ENCODE results near the gene ADARB1.

ADARB1 gene

DNA sequence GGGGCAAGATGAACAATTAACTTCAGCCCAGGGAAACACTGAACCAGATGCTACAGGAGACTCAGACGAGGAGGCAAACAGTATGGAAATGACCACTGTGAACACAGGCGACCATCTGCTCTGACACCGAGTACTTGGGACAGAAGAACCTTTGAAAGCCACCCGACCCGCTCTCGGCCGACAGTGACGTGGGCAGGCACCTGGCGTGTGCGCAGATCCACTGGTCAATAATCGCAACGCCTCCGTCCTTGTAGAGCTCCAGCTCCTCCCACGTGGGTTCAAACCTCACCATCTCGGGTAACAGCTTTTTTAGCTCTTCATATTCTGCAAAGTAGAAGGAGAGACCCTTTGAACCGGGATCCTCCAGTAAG lies 193.0 kb downstream of the ADARB1 start:
- DNase-seq (ENCODE audit: low read depth), result no peak
- H3K4me3 ChIP-seq (ENCODE audit: low read length), result no peak overlapping the region
- TF ChIP-seq, protein P1, sequence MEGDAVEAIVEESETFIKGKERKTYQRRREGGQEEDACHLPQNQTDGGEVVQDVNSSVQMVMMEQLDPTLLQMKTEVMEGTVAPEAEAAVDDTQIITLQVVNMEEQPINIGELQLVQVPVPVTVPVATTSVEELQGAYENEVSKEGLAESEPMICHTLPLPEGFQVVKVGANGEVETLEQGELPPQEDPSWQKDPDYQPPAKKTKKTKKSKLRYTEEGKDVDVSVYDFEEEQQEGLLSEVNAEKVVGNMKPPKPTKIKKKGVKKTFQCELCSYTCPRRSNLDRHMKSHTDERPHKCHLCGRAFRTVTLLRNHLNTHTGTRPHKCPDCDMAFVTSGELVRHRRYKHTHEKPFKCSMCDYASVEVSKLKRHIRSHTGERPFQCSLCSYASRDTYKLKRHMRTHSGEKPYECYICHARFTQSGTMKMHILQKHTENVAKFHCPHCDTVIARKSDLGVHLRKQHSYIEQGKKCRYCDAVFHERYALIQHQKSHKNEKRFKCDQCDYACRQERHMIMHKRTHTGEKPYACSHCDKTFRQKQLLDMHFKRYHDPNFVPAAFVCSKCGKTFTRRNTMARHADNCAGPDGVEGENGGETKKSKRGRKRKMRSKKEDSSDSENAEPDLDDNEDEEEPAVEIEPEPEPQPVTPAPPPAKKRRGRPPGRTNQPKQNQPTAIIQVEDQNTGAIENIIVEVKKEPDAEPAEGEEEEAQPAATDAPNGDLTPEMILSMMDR (conservative IDR thresholded peaks at IDR 0.05; ENCODE audit: low read depth, low read length), result no peak

DNA sequence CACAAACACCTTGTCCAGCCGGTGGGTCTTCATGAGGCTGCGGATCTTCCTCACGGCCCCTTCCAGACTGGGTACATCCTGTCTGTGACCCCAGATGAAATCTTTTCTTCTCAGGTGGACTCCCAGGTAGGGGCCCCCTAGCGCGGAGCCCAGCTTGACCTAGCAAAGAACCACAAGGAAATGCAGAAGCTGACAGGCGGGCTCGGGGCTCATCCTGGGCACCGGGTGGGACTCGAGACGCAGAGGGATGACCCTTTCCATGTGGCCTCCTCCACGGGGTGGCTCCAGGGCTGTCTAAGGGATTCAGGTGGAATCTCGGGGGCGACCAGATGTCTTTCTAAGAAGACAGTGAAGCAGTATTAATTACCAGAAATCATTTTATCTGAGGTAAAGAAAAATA lies 195.5 kb downstream of the ADARB1 start:
- DNase-seq (ENCODE audit: low read depth), result no peak
- no peak overlapping the region for H3K4me3 ChIP-seq (ENCODE audit: low read length)
- TF ChIP-seq, protein P1 (conservative IDR thresholded peaks at IDR 0.05; ENCODE audit: low read depth, low read length), result no peak

DNA sequence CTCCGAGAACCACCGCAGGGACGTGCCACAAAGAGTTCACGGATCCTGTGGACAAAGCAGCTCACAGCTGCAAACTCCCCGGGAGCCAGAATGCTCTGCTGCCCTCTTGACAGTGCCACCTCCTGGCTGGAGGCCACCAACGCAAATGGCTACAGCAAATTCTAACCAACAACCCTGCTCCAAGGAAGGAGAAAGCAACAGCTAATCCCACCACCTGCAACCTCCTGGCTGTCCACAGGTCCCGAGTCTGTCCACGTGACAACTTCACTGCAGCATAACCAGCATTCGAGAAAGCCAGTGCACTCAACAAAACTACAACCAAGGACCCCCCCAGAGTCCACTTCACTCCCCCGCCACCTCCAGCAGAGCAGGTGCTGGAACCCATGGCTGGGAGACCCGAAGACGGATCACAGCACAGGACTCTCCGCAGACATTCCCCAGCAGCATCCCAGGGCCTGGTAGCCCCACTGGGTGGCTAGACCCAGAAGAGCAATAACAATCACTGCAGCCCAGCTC lies 196.0 kb downstream of the ADARB1 start:
- TF ChIP-seq, protein P1 (conservative IDR thresholded peaks at IDR 0.05; ENCODE audit: low read depth, low read length), result peak; percentile 46
- no peak for DNase-seq (ENCODE audit: low read depth)
- H3K4me3 ChIP-seq (ENCODE audit: low read length), result no peak overlapping the region
